NCI-H128 (cell line): ENCODE results near the gene SLC22A13.
"Not testable (repeated sequence)": the region's sequence is repeated elsewhere in the genome, so short reads cannot be mapped to it uniquely, and the experiment has no call there.

ENCODE experiments used
- DNase-seq: peaks from one replicate; lab custom pipeline; 2025; ENCODE audit not compliant: unreplicated experiment; lab: John Stamatoyannopoulos, UW

The SLC22A13 gene, protein sequence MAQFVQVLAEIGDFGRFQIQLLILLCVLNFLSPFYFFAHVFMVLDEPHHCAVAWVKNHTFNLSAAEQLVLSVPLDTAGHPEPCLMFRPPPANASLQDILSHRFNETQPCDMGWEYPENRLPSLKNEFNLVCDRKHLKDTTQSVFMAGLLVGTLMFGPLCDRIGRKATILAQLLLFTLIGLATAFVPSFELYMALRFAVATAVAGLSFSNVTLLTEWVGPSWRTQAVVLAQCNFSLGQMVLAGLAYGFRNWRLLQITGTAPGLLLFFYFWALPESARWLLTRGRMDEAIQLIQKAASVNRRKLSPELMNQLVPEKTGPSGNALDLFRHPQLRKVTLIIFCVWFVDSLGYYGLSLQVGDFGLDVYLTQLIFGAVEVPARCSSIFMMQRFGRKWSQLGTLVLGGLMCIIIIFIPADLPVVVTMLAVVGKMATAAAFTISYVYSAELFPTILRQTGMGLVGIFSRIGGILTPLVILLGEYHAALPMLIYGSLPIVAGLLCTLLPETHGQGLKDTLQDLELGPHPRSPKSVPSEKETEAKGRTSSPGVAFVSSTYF

DNA sequence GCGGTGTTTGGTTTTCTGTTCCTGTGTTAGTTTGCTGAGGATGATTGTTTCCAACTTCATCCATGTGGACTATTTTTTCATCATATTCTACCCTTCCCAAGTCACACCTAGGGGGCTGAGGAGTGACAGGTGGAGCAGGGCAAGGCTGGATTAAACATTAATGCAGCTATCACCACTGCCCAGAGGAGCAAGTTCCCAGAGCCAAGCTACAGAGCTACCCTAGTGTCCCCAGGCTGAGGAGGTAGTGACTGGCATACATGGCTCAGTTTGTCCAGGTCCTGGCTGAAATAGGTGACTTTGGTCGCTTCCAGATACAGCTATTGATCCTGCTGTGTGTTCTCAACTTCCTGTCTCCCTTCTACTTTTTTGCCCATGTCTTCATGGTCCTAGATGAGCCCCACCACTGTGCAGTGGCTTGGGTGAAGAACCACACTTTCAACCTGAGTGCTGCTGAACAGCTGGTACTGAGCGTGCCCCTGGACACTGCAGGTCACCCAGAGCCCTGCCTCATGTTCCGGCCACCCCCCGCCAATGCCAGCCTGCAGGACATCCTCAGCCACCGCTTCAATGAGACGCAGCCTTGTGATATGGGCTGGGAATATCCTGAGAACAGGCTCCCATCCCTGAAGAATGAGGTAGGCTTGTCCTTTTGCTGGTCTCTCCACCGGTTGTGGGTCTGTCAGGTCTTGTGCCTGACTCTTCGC, at the start of gene SLC22A13:
TSS of gene SLC22A13 (plus strand) at position 209 of the 704 bp plus-strand sequence. CDS start at position 258, 49 bp downstream.
- no peak for DNase-seq

DNA sequence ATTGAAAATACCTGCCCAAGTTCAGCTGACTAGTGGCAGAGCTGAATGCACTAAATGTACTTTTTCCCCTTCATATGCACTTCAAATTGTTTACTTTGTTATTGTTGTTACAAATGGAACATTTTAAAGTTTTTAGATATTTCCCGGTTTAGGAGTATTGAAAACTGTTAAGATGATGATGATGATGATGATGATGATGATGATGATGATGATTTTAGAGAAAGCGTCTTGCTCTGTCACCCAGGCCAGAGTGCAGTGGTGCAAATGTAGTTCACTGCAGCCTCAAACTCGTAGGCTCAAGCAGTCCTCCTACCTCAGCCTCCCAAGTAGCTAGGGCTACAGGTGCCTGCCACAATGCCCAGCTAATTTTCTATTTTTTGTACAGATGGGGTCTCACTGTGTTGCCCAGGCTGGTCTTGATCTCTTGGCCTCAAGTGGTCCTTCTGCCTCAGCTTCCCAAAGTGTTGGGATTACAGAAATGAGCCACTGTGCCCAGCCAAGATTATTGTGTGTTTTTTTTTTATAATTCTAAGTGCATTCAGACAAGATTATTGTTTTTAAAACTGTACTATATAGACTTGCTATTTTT, 45.9 kb upstream of the SLC22A13 start:
- no peak for DNase-seq

DNA sequence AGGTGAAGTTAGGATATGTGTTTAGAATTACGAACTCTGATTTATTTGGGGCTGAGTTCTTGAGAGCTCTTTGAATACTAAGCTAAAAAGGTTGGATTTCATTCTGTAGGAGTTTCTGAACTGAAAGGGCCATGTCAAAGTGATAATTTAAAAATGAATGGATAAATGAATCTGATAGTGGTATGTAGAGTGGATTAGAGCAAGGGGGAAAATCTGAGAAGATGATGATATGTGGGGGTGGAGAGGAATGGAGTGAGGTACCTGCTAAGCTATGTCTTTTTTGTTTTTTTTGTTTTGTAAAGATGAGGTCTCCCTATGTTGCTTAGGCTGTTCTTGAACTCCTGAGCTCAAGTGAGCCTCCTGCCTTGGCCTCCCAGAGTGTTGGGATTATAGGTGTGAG, 44.6 kb upstream of the SLC22A13 start:
- no peak for DNase-seq

DNA sequence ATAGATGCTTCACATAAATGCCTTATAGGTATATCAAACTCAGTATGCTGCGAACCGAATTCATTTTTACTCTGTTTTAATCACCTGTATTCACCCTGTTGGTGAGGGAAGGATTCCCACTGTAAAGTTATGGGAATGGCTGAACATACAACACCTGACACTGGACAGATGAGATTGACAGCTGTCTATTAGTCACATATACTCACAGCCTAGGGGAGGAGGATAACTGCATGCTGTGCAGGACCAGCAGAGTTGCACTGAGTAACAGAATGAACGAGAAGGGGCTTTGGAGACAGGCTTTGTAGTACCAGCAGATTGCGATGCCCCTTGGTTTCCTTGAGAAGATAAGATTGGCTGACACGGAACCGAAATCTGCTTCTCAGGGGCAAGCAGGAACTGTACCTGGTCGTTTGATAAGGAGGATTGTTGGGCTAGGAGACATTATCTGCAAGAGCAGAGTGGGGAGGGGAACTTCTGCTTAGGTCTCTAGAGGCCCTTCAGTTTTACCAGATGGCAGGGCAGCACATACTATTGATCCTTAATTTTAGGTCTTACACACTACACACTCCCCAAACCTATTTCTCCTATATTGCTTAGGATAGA, 43.5 kb upstream of the SLC22A13 start:
- DNase-seq, result no peak

DNA sequence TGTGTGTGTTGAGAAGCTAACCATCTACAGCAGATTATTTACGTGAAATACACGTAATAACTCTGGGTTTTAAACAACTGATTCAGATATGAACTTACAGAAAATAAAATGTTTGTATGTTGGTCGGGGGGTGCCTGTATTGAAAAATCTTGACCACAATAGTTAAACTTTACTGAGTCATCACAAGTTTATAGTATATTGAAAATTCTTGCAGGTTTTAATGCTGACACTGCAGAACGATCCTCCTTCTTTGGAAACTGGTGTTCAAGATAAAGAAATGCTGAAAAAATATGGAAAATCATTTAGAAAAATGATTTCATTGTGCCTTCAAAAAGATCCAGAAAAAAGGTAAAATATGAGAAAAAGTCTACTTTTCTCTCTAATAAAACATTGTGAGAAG, 41.3 kb upstream of the SLC22A13 start:
- DNase-seq, result no peak

DNA sequence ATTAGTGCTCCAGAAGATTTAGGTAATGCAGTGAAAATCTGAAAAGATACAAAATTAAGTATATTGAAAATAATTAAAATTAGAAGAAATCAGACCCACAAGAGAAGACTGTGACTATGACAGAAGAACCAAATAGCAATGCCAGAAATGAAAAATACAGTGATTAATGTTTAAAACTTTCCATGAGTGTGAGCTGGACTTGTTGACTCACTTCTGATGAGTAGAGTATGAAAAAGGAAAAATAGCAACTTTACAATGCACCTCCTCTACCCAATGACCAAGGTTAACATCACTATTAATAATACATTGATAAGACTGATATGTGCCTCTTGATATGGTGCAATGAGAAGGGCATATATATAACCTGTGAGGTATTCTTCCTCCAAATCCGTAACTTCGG, 39.3 kb upstream of the SLC22A13 start:
- no peak for DNase-seq

DNA sequence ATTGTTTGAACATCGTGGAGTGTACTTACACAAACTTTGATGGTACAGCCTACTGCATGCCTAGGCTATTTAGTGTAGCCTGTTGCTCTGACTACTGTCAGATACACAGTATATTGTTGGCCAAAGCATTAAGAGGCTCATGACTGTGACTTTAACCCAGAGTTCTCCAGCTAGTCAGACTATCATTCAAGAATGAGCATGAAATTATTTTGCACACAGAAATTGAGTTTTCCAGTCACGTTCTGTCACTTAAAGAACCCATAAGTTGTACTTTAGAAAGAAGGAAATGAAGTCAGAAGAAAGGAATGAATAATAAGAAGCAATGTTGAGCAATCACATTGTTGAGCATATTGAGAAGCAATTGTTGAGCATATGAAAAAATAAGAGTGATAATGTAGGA, 37.6 kb upstream of the SLC22A13 start:
- DNase-seq, result no peak

DNA sequence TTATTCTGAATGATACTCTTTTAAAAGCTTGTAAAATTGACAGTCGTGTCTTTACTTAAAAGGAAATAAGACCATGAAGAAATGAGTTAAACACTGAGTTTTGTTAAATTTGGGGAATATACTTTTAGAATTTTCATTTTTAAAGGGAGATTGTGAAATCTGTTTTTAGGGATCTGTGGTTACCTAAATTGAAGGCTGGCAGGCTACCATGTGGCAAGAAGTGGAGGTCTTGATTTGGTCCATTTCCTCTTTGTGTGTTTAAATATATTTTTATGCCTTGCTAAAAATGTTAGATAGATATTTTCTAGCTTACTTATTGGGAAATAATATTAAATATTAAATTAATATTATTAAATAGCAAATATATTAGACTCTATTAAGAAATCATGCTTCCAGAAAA, 36.6 kb upstream of the SLC22A13 start:
- no peak for DNase-seq

DNA sequence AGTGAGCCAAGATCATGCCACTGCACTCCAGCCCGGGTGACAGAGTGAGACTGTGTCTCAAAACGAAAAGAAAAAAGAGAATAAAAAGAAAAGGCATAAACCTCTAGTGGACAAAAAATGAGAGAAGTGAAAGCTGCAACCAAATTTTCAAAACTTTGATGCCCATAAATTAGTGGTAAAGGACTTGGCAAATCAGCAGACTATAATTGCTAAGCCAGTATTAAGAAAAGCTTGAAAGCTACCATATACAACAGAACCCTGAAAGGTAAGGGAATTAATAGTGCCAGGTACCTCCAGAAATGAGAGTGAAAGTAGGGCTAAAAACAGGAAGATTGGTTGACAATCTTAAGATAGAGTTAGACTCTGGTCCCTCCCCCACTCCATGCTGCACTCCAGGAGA, 32.9 kb upstream of the SLC22A13 start:
- no peak for DNase-seq

DNA sequence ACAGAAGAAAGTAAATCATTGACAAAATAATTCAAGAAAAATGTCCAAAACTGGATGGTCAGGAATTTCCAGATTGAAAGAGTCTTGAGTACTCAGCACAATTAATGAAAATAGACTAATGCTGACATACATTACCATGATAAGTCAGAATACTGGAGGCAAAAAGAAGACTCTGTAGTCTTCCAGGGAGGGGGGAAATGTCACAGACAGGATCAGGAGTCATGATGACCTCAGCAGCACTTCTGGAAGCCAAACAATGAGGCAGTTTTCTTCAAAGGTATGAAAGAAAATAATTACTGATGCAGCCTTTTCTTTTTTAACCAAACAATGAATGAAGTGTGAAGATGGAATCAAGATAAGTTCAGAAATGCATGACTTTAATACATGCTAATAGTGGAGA, 30.1 kb upstream of the SLC22A13 start:
- no peak for DNase-seq

DNA sequence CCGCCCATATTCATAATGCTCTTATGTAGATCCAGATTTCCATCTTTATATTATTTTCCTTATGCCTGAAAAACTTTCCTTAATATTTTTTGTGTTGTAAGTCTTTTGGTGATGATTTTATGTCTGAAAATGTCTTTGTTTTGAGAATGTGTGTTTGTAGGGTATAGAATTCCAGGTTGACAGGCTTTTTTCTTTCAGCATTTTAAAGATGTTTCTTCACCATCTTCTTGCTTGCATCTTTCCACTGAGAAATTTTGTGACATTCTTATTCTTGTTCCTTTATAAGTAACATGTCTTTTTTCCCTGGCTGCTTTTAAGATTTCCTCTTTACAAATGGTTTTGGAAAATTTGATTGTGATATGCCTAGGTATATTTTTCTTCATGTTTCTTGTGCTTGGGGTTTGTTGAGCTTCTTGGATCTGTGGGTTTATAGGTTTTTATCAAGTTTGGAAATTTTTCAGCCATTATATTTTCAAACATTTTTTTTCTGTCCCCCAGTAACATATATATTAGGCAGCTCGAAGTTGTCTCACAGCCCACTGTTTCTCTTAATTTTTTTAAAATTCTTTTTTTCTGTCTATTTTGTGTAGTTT, 27.1 kb upstream of the SLC22A13 start:
- no peak for DNase-seq

DNA sequence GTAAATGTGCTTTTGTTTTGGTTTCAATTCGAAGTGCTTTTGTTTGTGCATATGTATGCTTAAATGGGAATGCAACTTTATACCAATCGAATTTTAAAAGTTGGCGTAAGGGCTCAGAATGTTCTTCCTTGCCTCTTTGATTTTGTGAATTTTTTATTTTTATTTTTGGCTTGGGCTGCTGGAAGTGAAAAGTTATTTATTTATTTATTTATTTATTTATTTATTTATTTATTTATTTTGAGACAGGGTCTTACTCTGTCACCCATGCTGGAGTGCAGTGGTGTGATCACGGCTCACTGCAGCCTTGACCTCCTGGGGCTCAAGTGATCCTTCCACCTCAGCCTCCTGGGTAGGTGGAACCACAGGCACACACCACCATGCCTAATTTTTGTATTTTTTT, 22.8 kb upstream of the SLC22A13 start:
- not testable (repeated sequence) for DNase-seq

DNA sequence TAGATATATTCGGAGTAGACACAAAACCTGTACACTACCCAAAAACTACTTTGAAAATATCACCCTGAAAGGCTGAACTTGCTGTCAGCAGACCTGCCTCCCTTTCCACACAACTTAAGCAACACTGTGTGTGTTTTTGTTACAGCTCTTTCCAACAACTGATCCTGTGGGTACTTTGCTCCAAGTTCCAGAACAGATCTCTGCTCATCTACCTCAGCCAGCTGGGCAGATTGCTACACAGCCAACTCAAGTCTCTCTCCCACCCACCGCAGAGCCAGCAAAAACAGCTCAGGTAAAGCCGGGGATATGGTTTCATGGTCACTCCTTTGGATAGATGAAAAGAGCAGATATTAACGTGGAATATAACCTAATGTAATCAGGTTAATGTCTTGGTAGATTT, 19.7 kb upstream of the SLC22A13 start:
- no peak for DNase-seq

DNA sequence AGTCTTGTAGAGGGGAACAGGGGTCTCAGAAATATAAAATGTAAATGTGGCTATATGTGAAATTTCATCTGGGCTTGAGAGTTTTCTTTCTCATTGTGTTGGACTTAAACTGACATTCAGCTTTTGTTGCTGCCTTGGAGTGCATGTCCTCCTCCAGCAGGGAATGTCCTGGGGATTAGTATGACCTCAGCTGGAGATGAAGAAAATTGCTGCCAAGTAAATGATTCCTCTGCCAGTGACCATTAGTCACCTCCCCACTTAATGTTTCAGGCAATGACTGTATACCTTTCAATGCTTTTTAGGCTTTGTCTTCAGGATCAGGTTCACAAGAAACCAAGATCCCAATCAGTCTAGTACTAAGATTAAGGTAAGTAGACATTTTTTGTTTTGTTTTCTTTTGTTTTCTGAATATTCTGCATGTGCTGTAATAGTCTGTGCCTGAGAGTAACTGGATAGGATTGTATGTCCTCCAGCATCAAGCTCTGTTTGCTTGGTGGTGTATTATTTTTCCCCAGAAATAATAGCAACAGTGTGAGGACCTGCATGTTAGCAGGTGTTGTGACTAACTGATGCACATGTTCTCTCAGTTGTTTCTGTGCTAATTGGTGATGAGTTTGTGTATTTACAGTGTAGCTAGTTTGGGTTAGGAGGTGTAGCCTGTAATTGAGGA, 18.1 kb upstream of the SLC22A13 start:
- DNase-seq, result no peak

DNA sequence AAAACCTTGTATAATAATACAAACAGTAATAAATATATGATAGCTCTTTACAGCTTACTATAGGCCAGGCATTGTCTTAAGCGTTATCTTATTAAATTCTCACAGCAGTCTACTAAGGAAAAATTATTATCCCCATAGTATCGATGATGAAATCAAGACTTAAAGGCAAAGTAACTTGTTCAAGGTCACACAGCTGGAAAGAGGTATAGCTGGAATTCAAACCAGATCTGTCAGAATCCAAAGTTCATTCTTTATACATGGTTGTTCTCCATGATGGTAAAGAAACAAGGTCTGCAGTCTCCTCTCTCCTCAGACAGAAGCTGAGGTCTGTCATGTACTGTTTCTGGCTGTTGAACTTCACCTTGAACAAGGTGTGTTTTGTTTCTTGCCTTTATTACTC, 15.4 kb upstream of the SLC22A13 start:
- no peak for DNase-seq

DNA sequence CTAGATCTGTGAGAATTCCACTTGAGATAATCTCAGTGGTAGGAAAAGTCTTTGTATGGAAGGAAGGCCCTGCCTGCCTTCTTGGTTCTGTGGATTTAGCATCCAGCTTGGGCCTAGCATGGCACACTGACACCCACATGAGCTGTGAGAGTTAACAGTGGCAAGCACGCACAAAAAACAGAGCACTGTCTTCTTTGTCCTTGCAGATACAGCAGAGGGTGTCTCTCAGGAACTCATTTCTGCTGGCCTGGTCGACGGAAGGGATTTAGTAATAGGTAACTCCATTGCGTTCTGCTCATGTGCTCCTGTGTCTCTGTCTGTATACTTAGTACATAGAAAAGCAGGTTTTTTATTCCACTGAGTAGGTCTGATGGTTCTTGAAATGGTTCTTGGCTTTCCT, 14.4 kb upstream of the SLC22A13 start:
- DNase-seq, result no peak

DNA sequence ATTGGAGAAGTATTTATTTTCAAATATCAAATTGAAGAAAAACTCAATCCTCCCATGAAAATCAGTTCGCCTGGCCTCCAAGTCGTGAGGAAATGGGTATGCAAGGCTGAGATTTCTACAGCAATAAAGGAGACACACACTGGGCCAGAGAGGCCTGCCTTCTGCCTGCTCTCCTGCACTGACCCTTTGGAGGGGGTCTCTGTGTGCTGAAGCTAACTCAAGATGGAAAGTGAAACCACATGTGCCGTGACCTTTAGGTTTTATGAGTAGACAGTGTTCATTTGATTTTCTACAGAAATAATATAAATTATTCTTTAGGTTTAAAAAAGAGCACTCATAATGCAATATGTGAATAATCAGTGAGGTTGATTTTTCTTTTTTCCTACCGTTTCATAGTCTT, 11.9 kb upstream of the SLC22A13 start:
- no peak for DNase-seq

DNA sequence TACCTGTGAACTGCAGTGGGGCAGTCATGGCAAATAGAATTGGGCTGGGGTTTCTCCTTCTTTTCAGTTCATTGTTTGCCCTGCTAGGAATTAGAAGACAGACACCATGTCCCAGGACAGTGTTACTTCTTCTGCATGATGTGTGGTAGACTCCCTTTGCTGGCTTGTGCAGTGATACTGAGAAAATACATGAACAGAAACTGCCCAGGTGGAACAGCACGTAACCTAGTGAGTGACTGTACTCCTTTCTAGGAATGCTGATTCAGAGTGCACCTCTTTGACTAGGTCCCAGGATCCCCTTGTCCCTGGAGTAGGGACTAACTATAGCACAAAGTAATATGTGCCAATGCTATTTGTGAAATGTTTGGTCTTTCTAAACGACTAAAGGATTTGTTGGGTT, 10.7 kb upstream of the SLC22A13 start:
- no peak for DNase-seq

DNA sequence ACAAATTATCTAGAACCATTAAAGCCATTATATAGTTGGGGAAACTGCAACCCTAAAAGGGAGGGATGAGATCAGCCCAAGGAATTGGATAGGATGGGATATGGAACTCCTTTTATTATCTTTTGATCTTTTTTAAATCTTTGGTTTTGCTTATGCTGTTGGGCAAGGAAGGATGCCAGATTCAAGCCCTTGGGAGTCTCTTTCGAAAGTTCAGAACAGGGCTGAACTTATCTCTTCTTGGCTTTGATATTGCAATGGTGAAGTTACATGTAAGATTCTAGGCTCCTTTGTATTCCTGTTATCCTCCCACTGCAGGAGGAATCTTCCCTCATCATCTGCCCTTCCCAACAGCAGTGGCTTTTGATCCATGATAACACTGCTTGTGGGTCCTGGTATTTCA, 10.0 kb upstream of the SLC22A13 start:
- DNase-seq, result no peak

DNA sequence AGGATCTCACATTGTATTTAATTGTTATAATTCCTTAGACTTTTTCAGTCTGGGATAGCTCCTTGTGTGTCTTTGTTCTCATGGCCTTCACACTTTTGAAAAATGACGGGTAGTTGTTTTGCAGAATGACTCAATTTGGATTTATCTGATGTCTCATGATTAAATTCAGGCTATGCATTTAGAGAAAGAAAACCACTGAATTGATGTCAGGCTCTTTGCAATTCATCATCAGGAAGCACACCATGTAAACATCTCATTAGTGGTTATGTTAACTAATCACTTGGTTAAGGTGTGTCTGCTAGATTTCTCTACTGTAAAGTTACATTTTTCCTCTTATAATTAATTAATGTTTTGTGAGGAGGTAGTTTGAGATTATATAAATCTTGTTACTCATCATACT, 8.0 kb upstream of the SLC22A13 start:
- DNase-seq, result no peak

DNA sequence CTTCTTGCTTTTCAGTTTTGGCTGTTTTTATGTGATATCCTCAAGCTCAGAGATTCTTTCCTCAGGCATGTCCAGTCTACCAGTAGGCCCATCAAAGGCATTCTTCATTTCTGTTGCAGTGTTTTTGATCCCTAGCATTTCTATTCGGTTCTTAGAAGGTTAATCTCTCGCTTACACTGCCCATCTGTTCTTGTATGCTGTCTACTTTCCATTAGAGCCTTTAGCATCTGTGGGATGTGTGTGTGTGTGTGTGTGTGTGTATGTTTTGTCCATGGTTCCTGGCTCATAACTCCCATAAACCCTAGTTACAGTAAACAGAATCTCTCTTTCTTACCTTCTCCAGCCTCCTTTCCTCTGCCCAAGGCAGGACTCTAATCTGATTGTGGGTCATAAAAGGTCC, 5.1 kb upstream of the SLC22A13 start:
- DNase-seq, result no peak
